Measurements from ENCODE around the gene UBR4. TPM values are rescaled to one million over a fixed set of nuclear protein-coding genes. Genes with fewer than 3 reads are reported as not detected.

The UBR4 gene
- total RNA-seq, 1 donor, result 136 TPM

GRCh38 chr1:19074902-19075721 is 135.0 kb downstream of the UBR4 start:
- no peak for DNase-seq (ENCODE audit: low read depth)
- TF ChIP-seq CTCF (IDR thresholded peaks at IDR 0.05; ENCODE audit: insufficient read depth, low read length), result no peak
- no peak overlapping the region for H3K4me3 ChIP-seq (ENCODE audit: low read depth, low read length)

- no peak overlapping the region for H3K4me3 ChIP-seq (ENCODE audit: low read depth, low read length)
- TF ChIP-seq CTCF (IDR thresholded peaks at IDR 0.05; ENCODE audit: insufficient read depth, low read length), result no peak
- no peak for DNase-seq (ENCODE audit: low read depth)
Measured at GRCh38 chr1:19074361-19074901, 135.6 kb downstream of the UBR4 start.

- DNase-seq (ENCODE audit: low read depth), result no peak
- no peak overlapping the region for H3K4me3 ChIP-seq (ENCODE audit: low read depth, low read length)
- TF ChIP-seq CTCF (IDR thresholded peaks at IDR 0.05; ENCODE audit: insufficient read depth, low read length), result no peak
Measured at GRCh38 chr1:19073311-19074186, 136.5 kb downstream of the UBR4 start.

- no peak for DNase-seq (ENCODE audit: low read depth)
- no peak for TF ChIP-seq CTCF (IDR thresholded peaks at IDR 0.05; ENCODE audit: insufficient read depth, low read length)
- H3K4me3 ChIP-seq (ENCODE audit: low read depth, low read length), result no peak overlapping the region
Measured at GRCh38 chr1:19072285-19072981, 137.6 kb downstream of the UBR4 start.

GRCh38 chr1:19071674-19072281 is 138.3 kb downstream of the UBR4 start:
- DNase-seq (ENCODE audit: low read depth), result no peak

More at GRCh38 chr1:19071674-19072281, 138.3 kb downstream of the UBR4 start:
- no peak for TF ChIP-seq CTCF (IDR thresholded peaks at IDR 0.05; ENCODE audit: insufficient read depth, low read length)
- H3K4me3 ChIP-seq (ENCODE audit: low read depth, low read length), result no peak overlapping the region

Measured in fibroblast of the aortic adventitia (primary cell).